GM19452 (cell line): Measurements from ENCODE around the gene ATP8B3.
"Not testable (repeated sequence)": the region's sequence is repeated elsewhere in the genome, so short reads cannot be mapped to it uniquely, and the experiment has no call there.

ENCODE experiments used
- ATAC-seq: cut with Tn5 transposase; IDR thresholded peaks from one replicate; pipeline ENCODE4 v1.9.1; 2021; ENCODE audit not compliant: unreplicated experiment

The ATP8B3 gene

DNA sequence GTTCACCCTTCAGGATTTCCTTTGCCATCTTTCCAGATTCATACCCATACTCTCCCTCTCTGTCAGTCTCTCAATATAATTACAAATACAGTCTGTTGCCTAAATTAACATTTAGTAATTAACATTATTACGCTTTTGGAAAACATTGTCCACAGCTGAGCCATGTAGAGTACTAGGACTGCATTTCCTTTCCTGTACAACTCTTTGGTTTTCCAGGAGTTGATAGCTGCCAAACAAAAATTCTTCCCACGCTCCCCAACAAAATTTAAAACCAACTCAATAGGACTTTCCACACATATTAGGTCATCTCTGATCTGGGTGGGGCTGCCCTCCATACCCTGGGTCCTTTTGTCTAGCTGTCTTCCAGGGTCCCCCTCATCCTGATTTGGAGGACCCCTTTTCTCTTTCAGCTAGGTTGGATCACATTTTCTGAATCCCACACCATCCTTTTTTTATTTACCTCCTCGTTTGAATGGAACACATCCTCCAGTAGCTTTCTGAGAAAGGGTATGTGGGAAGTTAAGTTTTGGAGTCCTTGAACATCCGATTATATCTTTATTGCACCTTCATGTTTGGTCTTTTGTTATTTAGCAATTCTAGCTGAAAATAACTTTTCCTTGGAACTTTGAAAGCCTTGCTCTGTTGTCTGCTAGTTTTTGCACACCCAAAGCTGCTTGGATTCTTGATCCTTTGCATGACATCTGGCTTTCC, 41.1 kb downstream of the ATP8B3 start:
- no peak for ATAC-seq

DNA sequence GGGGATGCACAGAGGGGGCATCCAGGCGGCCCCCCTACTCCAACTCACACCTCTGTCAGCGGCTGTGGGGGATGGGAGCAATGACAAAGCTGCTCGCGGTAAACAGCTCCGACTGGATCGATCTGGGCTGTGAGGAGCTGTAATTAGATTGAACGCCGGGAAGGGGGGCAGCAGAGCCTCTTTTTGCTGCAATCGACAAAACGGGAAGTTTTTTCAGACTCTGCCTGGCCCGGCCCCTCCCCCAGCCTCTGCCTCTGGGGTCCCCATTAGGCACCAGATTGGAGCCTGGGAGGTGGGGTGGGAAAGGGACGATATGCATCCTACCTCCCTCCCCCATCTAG, 42.5 kb downstream of the ATP8B3 start:
- ATAC-seq, result no peak

DNA sequence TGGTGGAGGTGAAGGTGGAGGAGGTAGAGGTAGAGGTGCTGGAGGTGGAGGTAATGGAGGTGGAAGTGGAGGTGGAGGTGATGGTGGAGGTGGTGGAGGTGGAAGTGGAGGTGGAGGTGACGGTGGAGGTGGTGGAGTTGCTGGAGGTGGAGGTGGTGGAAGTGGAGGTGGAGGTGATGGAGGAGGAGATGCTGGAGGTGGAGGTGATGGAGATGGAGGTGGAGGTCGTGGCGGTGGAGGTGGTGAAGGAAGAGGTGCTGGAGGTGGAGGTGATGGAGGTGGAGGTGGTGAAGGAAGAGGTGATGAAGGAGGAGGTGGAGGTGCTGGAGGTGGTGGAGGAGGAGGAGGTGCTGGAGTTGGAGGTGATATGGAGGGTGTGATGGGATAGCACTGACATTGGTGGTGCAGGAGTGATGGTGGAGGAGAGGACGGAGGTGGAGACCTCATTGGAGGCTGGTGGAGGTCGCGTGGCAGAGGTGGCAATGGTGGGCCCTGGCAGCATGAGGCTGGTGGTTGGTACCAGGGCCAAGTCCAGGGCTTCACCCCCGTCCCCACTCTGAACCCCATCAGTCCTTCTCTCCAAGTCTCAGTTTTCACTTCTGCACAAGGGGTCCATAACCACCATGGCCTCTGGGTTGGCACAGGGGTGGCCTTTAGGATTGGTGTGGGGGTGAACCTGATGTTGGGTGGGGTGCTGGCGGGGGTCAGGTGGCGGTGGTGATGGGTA, 43.0 kb downstream of the ATP8B3 start:
- no peak for ATAC-seq

DNA sequence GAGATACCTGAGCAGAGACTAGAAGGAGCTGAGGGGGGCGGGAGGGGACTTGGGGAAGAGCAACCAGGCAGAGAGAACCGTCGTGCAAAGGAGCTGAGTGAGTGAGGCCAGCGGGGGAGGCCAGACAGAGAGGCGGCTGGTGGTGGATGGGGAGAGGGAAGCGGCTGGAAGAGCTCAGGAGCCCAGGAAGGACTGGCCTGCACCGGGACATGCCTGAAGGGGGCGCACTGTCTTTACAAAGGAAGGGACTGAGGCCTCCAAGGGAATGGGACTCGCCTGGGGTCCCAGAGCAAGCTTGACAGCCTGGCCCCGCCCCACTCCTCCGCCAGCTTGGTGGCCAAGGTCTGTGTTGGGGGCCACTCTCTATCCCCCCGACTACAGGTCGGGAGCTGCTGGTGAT, 43.8 kb downstream of the ATP8B3 start:
- no peak for ATAC-seq

DNA sequence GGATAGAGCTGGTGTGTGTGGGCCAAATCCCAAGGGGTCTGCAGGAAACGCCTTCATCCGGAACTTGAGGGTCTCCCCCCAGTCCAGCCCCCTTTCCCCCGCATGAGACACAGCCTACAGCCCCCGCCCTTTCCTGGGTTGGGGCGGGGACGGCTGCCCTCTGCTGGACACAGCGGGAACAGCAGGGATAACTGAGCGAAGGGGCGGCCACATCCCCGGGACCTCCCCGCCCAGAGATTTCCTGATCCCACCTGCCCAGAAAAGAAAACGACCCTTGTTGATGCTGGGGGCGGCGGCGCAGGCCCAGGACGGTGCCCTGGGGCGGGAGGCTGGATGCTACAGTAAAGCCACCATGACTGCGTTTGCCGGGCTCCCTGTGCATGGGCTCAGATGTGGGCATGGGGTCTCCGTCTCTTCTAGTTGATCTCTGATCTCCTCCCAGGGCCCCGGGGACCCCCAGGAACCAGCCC, 44.6 kb downstream of the ATP8B3 start:
- ATAC-seq, result no peak

DNA sequence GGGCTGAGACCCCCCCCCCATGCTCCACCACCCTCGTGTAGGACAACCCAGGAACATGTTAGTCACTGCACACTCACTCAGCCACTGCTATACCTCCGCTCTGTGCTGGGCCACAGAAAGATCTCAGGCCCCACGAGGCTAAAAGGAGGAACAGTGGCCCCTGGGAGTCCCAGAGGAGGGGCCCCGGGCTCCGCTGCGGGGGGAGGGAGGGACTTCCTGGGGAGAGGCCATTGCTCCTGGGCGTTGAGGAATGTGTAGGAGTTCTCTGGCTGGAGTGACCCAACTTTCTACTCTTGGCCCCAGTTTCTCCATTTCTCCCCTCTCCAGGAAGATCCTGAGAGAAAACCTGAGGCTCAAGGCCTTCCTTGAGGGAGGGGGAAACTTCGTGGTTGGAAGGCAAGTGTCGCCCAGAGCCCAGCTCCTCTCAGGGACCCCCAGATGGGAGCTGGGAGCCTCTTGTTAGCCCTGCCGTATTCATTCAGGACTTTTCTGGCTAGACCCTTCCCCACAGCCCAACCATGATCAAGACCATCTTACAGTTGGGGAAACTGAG, 45.2 kb downstream of the ATP8B3 start:
- ATAC-seq, result no peak

DNA sequence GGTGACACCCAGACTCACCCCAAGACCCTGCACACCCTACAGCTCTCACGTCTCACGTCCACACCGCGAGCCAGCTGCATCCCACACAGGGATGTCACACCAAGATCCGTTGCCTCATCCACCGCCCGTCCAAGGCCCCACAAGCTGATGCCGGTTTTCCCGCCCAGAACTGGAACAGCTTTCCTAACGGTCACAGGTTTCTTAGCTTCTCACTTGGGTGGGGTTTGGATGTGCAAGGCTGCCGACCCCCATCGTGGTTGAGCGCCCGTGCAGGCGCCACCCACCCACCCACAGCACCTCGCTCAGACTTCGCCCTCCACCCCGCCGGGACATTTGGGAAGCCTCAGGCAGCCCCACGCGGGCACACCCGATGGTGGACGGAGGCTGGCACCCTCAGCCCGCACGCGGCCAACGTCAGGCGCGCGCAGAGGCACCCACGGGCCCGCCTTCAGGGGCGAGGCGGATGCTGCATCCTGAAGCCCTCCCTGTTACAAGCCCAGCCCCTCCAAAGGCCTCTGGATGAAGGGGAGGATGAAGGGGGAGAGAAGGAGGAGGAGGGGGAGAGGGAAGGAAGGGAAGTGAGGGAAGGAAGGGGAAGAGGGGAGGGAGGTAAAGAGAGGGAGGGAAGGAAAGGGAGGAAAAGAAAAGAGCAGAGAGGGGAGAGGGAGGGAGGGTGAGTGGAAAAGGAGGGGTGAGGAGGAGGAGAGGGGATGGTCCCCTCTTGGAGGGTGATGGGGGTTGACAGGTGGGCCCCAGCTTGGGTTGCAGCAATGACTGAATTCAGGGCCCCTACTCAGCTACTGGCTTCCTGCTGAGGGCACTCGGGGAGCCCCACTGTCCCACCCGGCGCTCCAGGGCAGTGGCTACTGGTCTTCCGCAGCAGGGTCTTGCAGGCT, 45.9 kb downstream of the ATP8B3 start:
- ATAC-seq, result no peak

DNA sequence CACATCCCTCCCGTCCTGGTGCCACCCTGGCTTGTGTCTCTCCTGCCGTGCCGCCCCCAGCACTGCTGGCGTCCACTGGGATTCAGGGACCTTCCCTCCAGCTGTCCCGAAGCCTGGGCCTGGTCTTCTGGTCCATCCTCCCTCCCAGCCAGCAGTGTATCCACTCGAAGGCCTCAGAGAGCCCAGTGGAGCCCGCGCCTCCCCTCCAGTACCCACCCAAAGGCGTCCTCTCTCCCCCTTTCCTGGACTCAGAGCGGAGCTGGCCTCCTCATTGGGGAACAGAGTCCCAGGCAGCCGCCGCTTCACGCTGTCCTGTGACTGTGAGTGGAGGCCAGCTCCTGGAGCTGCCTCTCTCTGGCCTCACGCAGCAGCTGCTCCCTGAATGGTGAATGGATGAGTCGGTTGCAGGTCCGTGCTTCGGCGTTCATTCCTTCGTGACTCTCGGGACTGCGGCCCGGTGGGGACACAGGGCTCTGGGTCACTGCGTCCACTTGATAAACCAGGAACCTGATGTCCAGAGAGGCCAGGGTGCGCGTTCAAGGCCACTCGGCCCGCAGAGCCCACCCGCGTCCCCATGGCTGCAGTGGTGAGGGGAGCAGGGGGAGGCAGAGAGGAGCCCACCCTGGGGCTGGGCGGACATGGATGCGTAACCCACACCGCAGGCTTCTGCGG, 46.7 kb downstream of the ATP8B3 start:
- ATAC-seq, result no peak

DNA sequence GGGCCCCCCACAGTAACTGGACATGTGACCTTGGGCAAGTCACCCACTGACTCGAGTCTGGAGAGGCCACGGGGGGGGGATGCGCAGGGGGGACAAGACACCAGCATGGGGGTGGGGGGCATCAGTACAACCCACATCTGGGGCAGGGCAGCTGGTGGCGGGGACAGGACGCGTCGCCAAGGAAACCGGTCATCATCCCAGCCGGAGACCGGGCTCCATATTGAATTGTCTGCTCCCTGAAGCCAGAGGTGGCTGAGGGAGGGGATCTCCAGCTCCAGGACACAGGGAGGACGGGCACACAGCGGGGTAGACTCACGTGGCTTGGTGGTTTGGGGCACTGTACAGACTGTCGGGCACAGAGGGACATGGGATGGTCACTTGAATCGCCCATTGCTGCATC, 47.3 kb downstream of the ATP8B3 start:
- no peak for ATAC-seq

DNA sequence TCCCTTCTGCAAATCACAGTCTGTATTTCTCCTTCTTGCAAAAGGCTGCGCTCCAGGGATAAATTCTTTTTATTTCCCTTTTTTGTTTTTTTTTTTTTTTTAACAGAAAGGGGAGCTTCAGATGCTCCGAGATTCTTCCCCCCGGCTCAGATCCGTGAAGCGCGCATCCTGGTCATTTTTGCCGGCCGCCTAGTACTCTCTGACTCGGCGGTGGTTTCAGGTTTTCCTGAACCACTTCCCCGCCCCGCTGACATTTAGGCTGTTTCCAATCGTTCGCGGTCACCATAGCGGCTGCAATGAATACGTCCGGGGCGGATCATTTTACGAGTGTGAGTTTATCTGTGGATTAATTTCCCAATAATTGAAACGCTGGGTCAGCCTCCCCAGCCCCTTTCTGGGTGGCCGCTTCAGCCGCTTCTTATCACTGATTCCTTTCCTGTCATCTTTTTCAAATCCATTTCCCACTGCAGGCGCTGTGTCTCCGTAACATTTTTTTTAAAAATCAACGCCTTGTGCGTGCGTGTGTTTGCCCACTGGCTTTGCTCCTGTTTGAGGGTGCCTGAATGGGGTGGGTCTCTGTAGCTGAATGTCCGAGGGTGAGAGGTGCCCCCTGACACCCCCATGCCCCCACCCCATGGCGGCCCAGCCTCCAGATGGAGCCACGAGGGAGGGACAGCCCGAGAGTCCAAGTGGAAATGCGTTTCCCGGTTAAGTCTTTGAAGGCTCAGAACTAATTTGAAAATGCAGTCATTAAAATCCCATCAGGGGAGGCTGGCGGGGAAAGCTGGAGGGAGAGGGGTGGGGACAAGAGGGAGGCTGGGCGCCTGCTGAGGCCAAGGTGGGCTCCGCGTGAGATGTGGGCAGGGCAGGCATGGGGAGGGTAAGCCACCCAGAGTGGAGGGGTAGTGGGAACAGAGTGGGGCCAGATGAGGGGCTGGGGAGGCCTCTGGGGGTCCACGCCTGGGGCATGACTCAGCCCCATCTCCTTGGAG, 48.1 kb downstream of the ATP8B3 start:
- ATAC-seq, result no peak

DNA sequence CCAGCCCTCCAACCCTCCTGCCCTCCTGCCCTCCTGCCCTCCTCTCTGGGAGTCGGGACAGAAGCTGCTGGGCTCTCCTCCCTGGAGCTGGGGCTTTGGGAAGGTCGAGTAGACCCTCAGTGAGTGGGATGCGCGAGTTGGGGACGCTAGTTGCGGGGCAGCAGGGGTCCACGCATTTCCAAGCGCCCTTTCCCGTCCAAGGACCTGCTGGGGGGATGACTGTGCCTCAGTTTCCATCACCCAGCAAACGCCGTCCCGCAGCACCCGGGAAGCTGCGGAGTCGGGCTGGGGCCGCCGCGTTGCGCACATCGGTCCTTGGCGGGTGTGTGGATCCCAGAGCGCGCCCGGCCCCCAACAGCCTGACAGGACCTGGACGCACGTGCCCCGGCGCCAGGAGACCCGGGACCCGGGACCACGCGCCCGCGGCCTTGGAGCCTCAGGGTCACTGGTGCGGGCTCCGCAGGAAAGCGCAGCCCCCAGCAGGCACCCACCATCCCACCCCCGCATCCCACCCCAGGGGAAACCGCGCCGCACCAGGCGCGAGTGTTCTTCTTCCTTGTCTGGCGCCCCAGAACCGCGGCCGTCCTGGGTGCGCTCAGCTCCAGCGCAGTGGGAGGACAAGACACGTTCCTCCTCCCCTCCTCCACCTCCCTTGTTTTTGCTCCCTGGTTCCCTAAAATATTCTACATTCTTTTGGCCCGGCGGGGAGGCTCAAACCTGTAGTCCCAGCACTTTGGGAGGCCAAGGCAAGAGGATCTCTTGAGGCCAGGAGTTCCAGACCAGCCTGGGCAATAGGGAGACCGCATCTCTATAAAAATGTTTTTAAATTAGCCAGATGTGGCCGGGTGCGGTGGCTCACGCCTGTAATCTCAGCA, 49.6 kb downstream of the ATP8B3 start:
- ATAC-seq, result no peak

DNA sequence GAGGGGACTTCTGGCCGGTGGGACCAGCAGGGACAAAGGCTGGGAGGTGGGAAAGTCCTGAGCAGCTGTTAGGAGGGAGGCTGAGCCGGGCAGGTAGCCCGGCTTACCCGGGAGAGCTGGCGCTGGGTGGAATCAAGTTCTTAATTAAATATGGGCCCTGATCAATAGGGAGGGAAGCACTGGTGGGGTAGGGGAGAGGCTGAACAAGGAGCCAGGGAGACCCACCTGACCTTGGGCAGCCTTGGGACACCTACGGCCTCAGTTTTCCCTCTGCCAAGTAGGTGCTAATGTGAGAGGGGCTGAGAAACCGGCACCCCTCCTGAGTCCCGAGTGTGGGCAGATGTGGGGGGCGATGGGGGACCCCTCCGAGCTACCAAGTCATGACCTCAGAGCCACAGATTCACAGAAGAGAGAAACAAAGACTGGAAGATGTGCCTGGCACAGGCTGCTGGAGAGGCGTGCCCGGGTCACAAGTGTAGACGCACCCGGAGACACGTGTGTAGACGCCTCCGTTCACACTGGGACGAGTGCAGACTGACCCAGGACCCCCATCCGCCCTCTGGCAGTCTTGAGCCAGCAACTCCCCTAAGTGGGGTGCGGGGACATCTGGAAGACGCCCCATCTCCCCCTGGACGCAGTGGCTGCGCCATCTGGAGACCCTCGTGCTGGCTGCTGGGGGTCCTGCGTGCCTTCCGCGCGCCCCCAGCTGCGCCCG, 50.4 kb downstream of the ATP8B3 start:
- no peak for ATAC-seq

DNA sequence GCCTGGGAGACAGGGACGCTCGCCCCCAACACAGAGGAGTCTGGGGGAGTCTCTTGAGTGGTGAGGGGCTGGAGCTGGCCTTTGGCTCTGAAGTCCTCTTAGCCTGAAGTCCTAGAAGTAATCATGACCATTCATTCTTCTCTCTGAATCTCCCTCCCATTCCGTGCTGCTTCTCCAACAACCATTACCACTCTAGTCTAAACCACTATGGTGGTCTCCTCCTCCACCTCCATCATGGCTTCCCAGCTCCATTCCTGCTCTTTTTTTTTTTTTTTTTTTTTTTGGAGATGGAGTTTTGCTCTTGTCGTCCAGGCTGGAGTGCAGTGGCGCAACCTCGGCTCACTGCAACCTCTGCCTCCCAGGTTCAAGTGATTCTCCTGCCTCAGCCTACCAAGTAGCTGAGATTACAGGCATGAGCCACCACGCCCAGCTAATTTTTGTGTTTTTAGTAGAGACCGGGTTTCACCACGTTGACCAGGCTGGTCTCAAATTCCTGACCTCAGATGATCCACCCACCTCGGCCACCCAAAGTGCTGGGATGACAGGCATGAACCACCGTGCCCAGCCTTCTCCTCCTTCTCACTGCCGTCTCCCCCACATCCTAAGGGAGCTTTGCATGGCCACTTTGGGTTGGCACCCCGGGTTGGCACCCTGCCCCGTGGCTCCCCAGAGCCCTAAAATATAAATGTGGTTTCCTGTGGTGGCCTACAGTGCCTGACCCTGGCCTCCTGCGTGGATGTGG, 51.1 kb downstream of the ATP8B3 start:
- not testable (repeated sequence) for ATAC-seq

DNA sequence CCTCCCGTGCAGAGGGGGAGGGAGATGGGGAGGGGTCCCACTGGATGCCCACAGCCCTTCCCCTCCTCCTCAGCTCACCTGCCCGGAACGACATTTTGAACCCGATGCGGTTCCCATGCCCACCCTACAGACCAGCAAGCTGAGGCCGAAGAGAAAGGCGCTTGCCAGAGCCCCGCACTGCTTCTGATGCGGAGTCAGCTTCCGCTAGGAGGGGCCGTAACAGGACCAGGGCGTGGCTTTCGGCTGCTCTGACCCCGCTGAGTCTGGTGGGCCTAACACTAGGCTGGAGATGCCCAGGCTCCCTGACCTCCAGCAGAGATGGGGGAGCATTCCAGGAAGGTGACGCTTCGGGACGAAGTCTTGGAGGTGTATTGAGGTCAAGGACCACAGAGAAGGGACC, 52.1 kb downstream of the ATP8B3 start:
- no peak for ATAC-seq

DNA sequence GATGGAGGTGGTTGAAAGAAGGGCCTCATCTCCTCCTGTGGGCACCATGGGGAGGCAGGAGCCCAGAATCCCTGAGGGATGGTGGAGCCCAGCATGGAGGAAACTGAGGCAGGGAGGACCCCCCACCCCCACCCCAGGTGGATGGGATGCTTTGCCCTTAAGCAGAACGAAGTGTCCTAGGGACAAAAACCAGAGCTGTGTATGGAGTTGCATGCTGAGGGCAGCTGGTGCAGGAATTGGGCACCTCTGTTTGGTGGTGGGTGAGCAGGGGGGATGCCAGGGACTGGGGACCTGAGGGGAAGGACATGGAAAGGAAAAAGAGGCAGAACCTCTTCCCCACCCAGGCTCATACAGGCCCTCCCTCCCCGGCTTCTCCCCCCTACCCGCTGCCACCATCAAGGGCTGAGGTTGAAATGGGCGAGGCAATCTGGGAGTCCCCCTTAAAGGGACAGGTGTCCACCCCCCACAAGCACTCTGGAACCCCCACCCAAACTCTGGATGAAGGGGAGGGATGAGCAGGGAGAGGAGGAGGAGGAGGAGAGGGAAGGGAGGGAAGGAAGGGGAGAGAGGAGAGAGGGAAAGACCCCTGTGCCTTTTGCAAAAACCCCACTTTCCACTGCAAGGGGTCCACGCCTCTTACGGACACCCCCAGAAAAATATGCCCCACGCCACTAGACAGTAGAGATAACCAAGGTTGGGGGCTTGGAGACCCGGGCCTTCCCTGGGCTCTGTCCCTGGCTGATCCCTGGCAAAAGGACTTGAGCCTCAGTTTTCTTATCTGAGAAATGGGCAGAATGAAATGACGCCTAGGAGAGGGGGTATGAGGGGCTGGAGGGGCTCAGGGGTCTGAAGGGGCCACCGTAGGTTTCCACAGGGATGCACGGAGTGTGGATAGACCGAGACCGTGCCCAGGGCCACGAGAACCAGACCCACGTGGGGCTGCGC, 52.8 kb downstream of the ATP8B3 start:
- ATAC-seq, result no peak

DNA sequence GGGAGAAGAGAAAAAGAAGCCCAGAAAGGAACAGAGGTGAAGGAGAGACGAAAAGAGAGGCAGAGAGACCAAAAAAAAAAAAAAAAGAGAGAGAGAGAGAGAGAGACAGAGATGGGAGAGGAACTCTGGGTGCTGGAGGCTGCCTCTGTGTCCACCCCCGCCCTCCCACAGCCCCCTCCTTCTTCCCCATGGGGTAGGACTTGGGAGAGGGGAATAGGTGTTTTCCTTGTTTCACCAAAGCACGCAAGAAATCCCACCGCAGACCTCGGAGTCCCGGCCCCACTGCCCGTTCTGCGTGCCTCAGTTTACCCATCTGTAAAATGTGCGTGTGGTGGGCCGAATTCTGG, 53.9 kb downstream of the ATP8B3 start:
- ATAC-seq, result no peak
